Cardiac fibroblast (primary cell): Measurements from ENCODE around the gene RPL39L.

ENCODE experiments used
- DNase-seq, 2 donors: peaks; one replicate each; pipeline versions ENCODE4 v3.0.0 to v3.0.0-alpha.2; 2010; ENCODE audit warnings: low read depth in 2 of 2
- H3K4me3 ChIP-seq, 2 donors: replicated peaks in 1 of 2; 1 replicate in 1 of 2; 2 replicates in 1 of 2; pipeline ENCODE4 v1.5.1; 2011; ENCODE audit warnings: low read depth in 2 of 2, low read length in 2 of 2, mild to moderate bottlenecking in 2 of 2, moderate library complexity in 1 of 2
- CTCF ChIP-seq: IDR thresholded peaks from one replicate; pipeline ENCODE4 v1.5.1; 2011; ENCODE audit warnings: low read depth, mild to moderate bottlenecking, low read length, inconsistent platforms

The RPL39L gene

GRCh38 chr3:187077537-187077936, 61.8 kb downstream of the RPL39L start:
- DNase-seq: no peak
- no peak overlapping the region for H3K4me3 ChIP-seq
- TF ChIP-seq CTCF: no peak

- H3K4me3 ChIP-seq: no peak overlapping the region
- no peak for DNase-seq
- TF ChIP-seq CTCF: no peak
Observed at GRCh38 chr3:187077085-187077484, 62.2 kb downstream of the RPL39L start.

- H3K4me3 ChIP-seq: no peak overlapping the region
- no peak for TF ChIP-seq CTCF
- no peak for DNase-seq
Observed at GRCh38 chr3:187076297-187076696, 63.0 kb downstream of the RPL39L start.

GRCh38 chr3:187074846-187075245, 64.5 kb downstream of the RPL39L start:
- no peak for TF ChIP-seq CTCF
- no peak for DNase-seq
- H3K4me3 ChIP-seq: no peak overlapping the region

GRCh38 chr3:187073581-187074098, 65.7 kb downstream of the RPL39L start:
- H3K4me3 ChIP-seq: no peak overlapping the region
- TF ChIP-seq CTCF: no peak
- DNase-seq: no peak

- no peak for TF ChIP-seq CTCF
- no peak for DNase-seq
Observed at GRCh38 chr3:187072511-187072910, 66.8 kb downstream of the RPL39L start.

GRCh38 chr3:187072102-187072501, 67.2 kb downstream of the RPL39L start:
- no peak overlapping the region for H3K4me3 ChIP-seq
- no peak for TF ChIP-seq CTCF
- DNase-seq: no peak

More at GRCh38 chr3:187072511-187072910, 66.8 kb downstream of the RPL39L start:
- no peak overlapping the region for H3K4me3 ChIP-seq
